HCT116 (cell line): ENCODE data around the gene CD247. TPM values are rescaled to one million over a fixed set of nuclear protein-coding genes. Genes with fewer than 3 reads are reported as not detected.

Experiments used
- ATAC-seq: fragments of 200-7000 bp; cut with Tn5 transposase; 2 replicates; pipeline ENCODE4 v1.9.1; 2020; ENCODE audit warnings: mild to moderate bottlenecking, moderate library complexity
- BruUV-seq: library from RNA; stranded (reverse); fragments of 400-500 nt; replicated peaks from 2 replicates; lab custom pipeline; 2021; lab: Mats Ljungman, UMichigan
- CTCF ChIA-PET: fragments of 300-600 bp; sonication (Branson Sonifier 250); formaldehyde crosslinking; loops from one replicate; lab custom pipeline; 2021; ENCODE audit warnings: antibody characterized with exemption; lab: Charles Lee
- POLR2A ChIA-PET: fragments of 300-600, 350-600 bp; sonication (Branson Sonifier 250); formaldehyde crosslinking; loops from one replicate; lab custom pipeline; 2021; ENCODE audit warnings: antibody characterized with exemption; lab: Charles Lee
- RAD21 ChIA-PET, 2 experiments: fragments of 300-600 bp; sonication (Branson Sonifier 250); formaldehyde crosslinking; loops; one replicate each; lab custom pipeline; 2023; ENCODE audit warnings: low total read pairs in 2 of 2; ENCODE audit not compliant: uncharacterized antibody in 2 of 2, unreplicated experiment in 2 of 2, low non-redundant PET in 1 of 2; lab: Charles Lee
- DNase-seq: peaks from one replicate; pipeline ENCODE4 v3.0.0-alpha.2; 2010; ENCODE audit warnings: low read depth, low spot score
- H2AFZ ChIP-seq: fragments of 200-600 bp; shearing (Covaris generic), sonication (generic); 2 replicates; pipeline ENCODE4 v1.6.1; 2017; ENCODE audit warnings: low read depth, mixed run types, mixed read lengths, antibody characterized with exemption, low read length; ENCODE audit not compliant: poor library complexity, severe bottlenecking
- H3K27ac ChIP-seq: 2 replicates; pipeline ENCODE4 v1.5.1; 2012; ENCODE audit warnings: low read depth, low read length
- H3K27me3 ChIP-seq: fragments of 200-600 bp; sonication (generic); 2 replicates; pipeline ENCODE4 v1.6.1; 2016; ENCODE audit warnings: mixed run types, low read length, mixed read lengths; ENCODE audit not compliant: insufficient read depth
- H3K36me3 ChIP-seq, 2 experiments: fragments of 200-500 bp in 1 of 2; fragments of 200-600 bp in 1 of 2; sonication (Bioruptor generic) in 1 of 2; sonication (generic) in 1 of 2; 2 replicates each; pipeline versions ENCODE4 v1.5.1 to v1.6.1; 2014 to 2016; ENCODE audit warnings: low read length in 2 of 2, inconsistent platforms in 1 of 2, mixed read lengths in 1 of 2, mixed run types in 1 of 2; ENCODE audit not compliant: insufficient read depth in 2 of 2, control insufficient read depth in 1 of 2
- H3K4me1 ChIP-seq, 2 experiments: fragments of 200-600 bp in 1 of 2; sonication (generic) in 1 of 2; 2 replicates each; pipeline versions ENCODE4 v1.5.1 to v1.6.1; 2012 to 2017; ENCODE audit warnings: low read length in 2 of 2, inconsistent platforms in 1 of 2, mild to moderate bottlenecking in 1 of 2, mixed read lengths in 1 of 2, mixed run types in 1 of 2, moderate library complexity in 1 of 2; ENCODE audit not compliant: insufficient read depth in 2 of 2, control insufficient read depth in 1 of 2
- H3K4me2 ChIP-seq: fragments of 200-600 bp; sonication (generic); 2 replicates; pipeline ENCODE4 v1.6.1; 2017; ENCODE audit warnings: mixed run types, low read length, mixed read lengths
- H3K4me3 ChIP-seq, 2 experiments: fragments of 200-600 bp in 1 of 2; sonication (generic) in 1 of 2; replicated peaks in 1 of 2; 2 replicates each; pipeline ENCODE4 v1.5.1; 2011 to 2016; ENCODE audit warnings: low read length in 2 of 2, control low read depth in 1 of 2, low read depth in 1 of 2, mild to moderate bottlenecking in 1 of 2, mixed read lengths in 1 of 2, mixed run types in 1 of 2
- H3K79me2 ChIP-seq: fragments of 200-600 bp; sonication (generic); 2 replicates; pipeline ENCODE4 v1.6.1; 2017; ENCODE audit warnings: mild to moderate bottlenecking, mixed run types, low read length, moderate library complexity, mixed read lengths; ENCODE audit not compliant: insufficient read depth
- H3K9ac ChIP-seq: fragments of 200-600 bp; sonication (generic); 2 replicates; pipeline ENCODE4 v1.6.1; 2016; ENCODE audit warnings: low read length, mixed read lengths
- H3K9me2 ChIP-seq: fragments of 200-600 bp; sonication (generic), shearing (Covaris generic); 2 replicates; pipeline ENCODE4 v1.6.1; 2017; ENCODE audit warnings: mixed run types, mild to moderate bottlenecking, moderate library complexity; ENCODE audit not compliant: insufficient read depth
- H3K9me3 ChIP-seq, 2 experiments: fragments of 200-500 bp in 1 of 2; fragments of 200-600 bp in 1 of 2; sonication (Bioruptor generic) in 1 of 2; sonication (generic) in 1 of 2; 2 replicates each; pipeline ENCODE4 v1.6.1; 2014 to 2017; ENCODE audit warnings: low read length in 2 of 2, mixed read lengths in 2 of 2, inconsistent platforms in 1 of 2, low read depth in 1 of 2, mild to moderate bottlenecking in 1 of 2, mixed run types in 1 of 2, moderate library complexity in 1 of 2; ENCODE audit not compliant: control insufficient read depth in 1 of 2, insufficient read depth in 1 of 2
- H4K20me1 ChIP-seq: fragments of 200-600 bp; sonication (generic), shearing (Covaris generic); 2 replicates; pipeline ENCODE4 v1.6.1; 2017; ENCODE audit warnings: mixed run types, mild to moderate bottlenecking, moderate library complexity; ENCODE audit not compliant: insufficient read depth
- CTCF ChIP-seq, 3 experiments: fragments of 200-600 bp in 1 of 3; sonication (generic) in 1 of 3; IDR thresholded peaks in 2 of 3; conservative IDR thresholded peaks in 1 of 3; 2 replicates each; pipeline ENCODE4 v1.5.1; 2012 to 2017; ENCODE audit warnings: low read depth in 2 of 3, low read length in 2 of 3, antibody characterized with exemption in 1 of 3, borderline replicate concordance in 1 of 3, control low read depth in 1 of 3, mild to moderate bottlenecking in 1 of 3, mixed read lengths in 1 of 3, mixed run types in 1 of 3, moderate library complexity in 1 of 3; ENCODE audit not compliant: insufficient read depth in 1 of 3
- EGR1 ChIP-seq: IDR thresholded peaks from 2 replicates; pipeline ENCODE4 v1.6.1; 2012; ENCODE audit warnings: low read depth
- ELF1 ChIP-seq: IDR thresholded peaks from 2 replicates; pipeline ENCODE4 v1.6.1; 2012; ENCODE audit warnings: low read depth, borderline replicate concordance
- EZH2phosphoT487 ChIP-seq: fragments of 200-600 bp; IDR thresholded peaks from 2 replicates; pipeline ENCODE4 v1.6.1; 2018; ENCODE audit warnings: antibody characterized with exemption, borderline replicate concordance
- SIN3A ChIP-seq: IDR thresholded peaks from 2 replicates; pipeline ENCODE4 v1.6.1; 2012; ENCODE audit warnings: low read depth
- SP1 ChIP-seq: IDR thresholded peaks from 2 replicates; pipeline ENCODE4 v1.6.1; 2012; ENCODE audit warnings: low read depth
- intact Hi-C: fragments of 100-400 bp; cut with micrococcal nuclease; formaldehyde crosslinking; loops from 2 replicates; pipeline ENCODE4 v1.10.0; 2022
- total RNA-seq: library from RNA; stranded (reverse); gene quantifications from one replicate; pipeline ENCODE4 v1.2.1, GENCODE V29; 2021; ENCODE audit not compliant: unreplicated experiment
- TF ChIP-seq, protein P1 (sequence below): IDR thresholded peaks from 2 replicates; pipeline ENCODE4 v1.6.1; 2011; ENCODE audit warnings: mild to moderate bottlenecking, low read length, moderate library complexity; ENCODE audit not compliant: insufficient replicate concordance; ENCODE audit errors: extremely low read depth

Gene CD247
- total RNA-seq, 1 experiment from 2014 or later: 0.57 TPM

DNA sequence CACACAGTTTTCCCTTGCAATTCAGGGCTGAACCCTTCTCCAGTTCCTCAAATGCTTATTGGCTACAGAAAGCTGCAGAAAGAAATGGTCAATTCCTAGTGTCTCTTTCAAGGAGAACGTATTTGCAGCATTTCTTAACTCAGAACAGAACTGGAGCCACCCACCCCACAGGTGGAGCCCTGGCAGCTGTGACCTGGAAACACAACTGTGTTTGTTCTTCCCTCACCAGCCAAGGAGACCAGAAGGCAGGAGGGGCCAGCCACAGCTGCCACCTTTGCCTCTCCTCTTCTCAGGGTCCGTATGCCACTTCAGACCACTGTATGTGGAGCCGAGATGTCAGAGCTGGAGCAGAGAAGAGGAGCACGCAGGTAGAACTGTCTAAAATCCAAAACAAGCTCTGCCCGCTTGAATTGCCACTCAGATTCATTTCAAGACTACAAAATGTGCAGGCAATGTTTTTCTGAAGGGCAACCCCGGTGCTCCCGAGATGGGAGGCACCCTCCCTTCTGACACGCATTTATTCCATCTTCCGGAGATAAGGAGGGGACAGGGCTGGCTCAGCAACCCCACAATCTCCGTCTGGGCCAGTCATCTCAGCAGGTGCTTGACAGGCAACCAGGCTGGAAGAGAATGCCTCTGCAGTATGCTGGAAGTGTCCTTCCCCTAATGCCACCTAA lies 16.7 kb downstream of the CD247 start:
- ChIA-PET CTCF (no interaction called here), RAD21 (no interaction called here), POLR2A (no interaction called here)
- TF ChIP-seq SP1 (no peak), CTCF (IDR thresholded peaks at IDR 0.05 in 2 of 3, conservative IDR thresholded peaks at IDR 0.05 in 1 of 3; ENCODE audit: borderline replicate concordance in 1 of 3, insufficient read depth in 1 of 3, low read depth in 2 of 3, low read length in 2 of 3) (no peak), SIN3A (no peak), ELF1 (no peak)
- Histone ChIP-seq H3K9ac (no peak overlapping the region), H3K9me2 (no peaks in the 10 kb centered on the region), H4K20me1 (no peaks in the 10 kb centered on the region), H3K36me3 (no peaks in the 10 kb centered on the region), H2AFZ (no peak overlapping the region), H3K4me3 (no peak overlapping the region), H3K27me3 (peaks cover 12% of the 10 kb centered on the region), H3K79me2 (no peaks in the 10 kb centered on the region), H3K9me3 (no peaks in the 10 kb centered on the region), H3K4me2 (no peak overlapping the region), H3K4me1 (no peaks in the 10 kb centered on the region), H3K27ac (no peak overlapping the region)
- no TSS peak for BruUV-seq
- DNase-seq (no peak), ATAC-seq (no peak)
- intact Hi-C loops: no loop called here

GRCh38 chr1:167500283-167500860 lies 18.0 kb downstream of the CD247 start:
- Histone ChIP-seq H3K4me2 (no peak overlapping the region), H3K4me3 (no peak overlapping the region), H3K27me3 (peaks cover 23% of the 10 kb centered on the region), H3K9ac (no peak overlapping the region), H2AFZ (no peak overlapping the region), H3K79me2 (no peaks in the 10 kb centered on the region), H3K27ac (no peak overlapping the region), H3K36me3 (no peaks in the 10 kb centered on the region), H3K9me3 (no peaks in the 10 kb centered on the region), H4K20me1 (no peaks in the 10 kb centered on the region), H3K9me2 (no peaks in the 10 kb centered on the region), H3K4me1 (no peaks in the 10 kb centered on the region)
- ChIA-PET POLR2A (no interaction called here), CTCF (no interaction called here), RAD21 (no interaction called here)
- DNase-seq (no peak), ATAC-seq (no peak)
- no TSS peak for BruUV-seq
- intact Hi-C loops: no loop called here
- TF ChIP-seq ELF1: no peak
- no peak for TF ChIP-seq EZH2phosphoT487
- no peak for TF ChIP-seq SIN3A
- TF ChIP-seq, protein P1, sequence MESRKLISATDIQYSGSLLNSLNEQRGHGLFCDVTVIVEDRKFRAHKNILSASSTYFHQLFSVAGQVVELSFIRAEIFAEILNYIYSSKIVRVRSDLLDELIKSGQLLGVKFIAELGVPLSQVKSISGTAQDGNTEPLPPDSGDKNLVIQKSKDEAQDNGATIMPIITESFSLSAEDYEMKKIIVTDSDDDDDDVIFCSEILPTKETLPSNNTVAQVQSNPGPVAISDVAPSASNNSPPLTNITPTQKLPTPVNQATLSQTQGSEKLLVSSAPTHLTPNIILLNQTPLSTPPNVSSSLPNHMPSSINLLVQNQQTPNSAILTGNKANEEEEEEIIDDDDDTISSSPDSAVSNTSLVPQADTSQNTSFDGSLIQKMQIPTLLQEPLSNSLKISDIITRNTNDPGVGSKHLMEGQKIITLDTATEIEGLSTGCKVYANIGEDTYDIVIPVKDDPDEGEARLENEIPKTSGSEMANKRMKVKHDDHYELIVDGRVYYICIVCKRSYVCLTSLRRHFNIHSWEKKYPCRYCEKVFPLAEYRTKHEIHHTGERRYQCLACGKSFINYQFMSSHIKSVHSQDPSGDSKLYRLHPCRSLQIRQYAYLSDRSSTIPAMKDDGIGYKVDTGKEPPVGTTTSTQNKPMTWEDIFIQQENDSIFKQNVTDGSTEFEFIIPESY: no peak
- no peak for TF ChIP-seq EGR1
- no peak for TF ChIP-seq CTCF (IDR thresholded peaks at IDR 0.05 in 2 of 3, conservative IDR thresholded peaks at IDR 0.05 in 1 of 3; ENCODE audit: borderline replicate concordance in 1 of 3, insufficient read depth in 1 of 3, low read depth in 2 of 3, low read length in 2 of 3)
